ENCODE measurements around the gene SLC39A7. TPM values are rescaled to one million over a fixed set of nuclear protein-coding genes. Genes with fewer than 3 reads are reported as not detected.
"Not testable (repeated sequence)": the region's sequence is repeated elsewhere in the genome, so short reads cannot be mapped to it uniquely, and the experiment has no call there.

SLC39A7 gene
- total RNA-seq, 1 experiment from 2014 or later = 94.5 TPM

- in situ Hi-C loops (cut with HindIII; ENCODE audit: low pct_unique_long_range_greater_than_20kb, low sequenced_read_pairs) = no loop called here
- DNase-seq (ENCODE audit: low read depth, low spot score) = no peak
These were observed 11.2 kb downstream of the SLC39A7 start for GRCh38 chr6:33211666-33212422.

DNA sequence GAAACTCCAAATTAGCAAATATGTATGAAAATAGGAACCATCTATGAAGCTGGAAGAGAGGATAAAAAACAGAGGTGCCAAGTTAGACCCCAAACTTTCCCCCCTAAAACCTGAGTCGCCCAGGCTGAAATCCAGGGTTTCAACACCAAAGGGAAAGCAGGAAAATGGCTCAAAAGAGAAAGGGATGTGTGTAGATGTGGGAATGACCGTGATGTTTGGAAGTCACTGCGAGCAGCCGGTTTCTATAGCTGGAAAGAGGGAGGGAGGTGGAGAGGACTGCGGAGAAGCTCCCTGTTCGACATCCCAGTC is 12.1 kb downstream of the SLC39A7 start:
- in situ Hi-C loops (cut with HindIII; ENCODE audit: low pct_unique_long_range_greater_than_20kb, low sequenced_read_pairs) = no loop called here
- DNase-seq (ENCODE audit: low read depth, low spot score) = no peak

DNA sequence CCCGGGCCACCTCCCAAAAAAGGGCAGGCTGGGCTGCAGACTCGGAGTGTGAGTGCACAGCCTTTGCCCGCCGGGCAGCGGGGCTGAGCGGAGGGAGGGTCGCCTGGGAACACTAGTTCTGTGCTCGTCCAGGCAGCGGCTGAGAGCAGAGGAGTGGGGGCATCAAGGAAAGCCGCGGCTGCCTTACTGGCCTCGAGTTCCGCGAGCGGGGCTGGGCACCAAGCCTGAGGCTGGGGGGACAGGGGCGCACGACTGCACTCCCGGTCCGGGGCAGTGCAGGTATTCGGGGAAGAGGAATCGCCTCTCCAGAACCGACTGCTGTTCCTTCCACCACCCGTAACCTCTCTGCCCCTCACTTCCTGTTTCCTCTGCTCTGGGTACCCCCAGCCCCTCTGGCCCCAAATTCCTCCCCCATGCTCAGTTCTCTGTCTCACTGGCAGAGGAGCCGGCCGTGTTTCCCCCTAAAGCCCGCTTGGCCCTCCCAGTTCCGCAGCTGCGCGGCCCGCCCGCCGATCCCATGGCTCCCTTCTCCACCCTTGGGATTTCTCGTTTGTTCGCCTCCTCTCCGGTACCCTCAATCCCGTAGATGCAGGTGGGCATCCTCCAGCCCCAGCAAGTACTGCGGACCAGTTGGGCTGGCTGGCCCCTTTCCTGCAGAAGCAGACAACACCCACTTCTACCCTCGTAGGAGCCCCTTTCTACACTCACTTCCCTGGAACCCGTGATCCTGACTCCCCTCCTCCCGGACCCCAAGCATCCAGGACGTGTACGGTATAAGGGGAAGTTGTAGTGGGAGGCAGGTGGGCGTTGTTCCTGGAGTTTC is 12.7 kb downstream of the SLC39A7 start:
- in situ Hi-C loops (cut with HindIII; ENCODE audit: low pct_unique_long_range_greater_than_20kb, low sequenced_read_pairs) = no loop called here

GRCh38 chr6:33213989-33214335 is 13.3 kb downstream of the SLC39A7 start:
- in situ Hi-C loops (cut with HindIII; ENCODE audit: low pct_unique_long_range_greater_than_20kb, low sequenced_read_pairs) = no loop called here
- no peak for DNase-seq (ENCODE audit: low read depth, low spot score)

More for the DNA sequence above, 12.7 kb downstream of the SLC39A7 start:
- DNase-seq (ENCODE audit: low read depth, low spot score) = no peak

DNA sequence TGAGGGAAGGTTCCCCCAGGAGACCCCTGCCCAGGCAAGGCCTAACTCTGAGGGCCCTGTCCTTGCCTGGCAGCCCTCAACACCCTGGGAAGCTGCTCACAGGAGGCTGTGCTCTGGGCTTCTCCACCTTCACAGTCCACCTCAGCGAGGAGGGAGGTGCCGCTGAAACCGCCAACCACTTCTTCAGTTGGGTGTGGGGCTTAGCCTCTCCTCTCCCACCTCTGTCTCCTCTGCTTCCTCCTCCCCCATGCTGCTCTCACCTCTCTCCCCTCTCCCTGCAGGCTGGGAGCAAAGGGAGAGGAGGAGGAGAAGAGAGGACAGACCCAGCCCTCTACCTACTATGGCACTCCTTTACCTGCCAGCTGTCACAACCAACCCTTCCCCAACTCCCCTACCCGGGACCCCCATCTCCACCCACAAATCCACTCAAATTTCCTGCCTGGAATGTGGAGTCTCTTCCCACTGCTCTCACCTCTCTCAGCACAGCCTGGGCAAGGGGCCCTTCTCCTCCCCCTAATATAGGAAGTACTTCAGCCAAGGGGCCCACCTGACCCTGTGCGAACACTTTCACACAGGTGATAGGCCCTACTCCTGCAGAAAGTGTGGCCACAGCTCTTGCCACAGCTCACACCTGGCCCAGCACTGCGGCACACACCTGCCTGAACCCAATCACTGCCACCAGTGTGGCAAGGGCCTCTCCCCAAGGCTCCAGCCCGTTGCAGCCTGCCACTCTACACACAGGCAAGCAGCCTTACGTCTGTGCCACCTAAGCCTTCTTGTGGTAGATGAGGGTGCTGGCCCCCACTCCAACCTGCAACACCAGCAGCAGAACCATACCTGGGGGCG is 14.8 kb downstream of the SLC39A7 start:
- in situ Hi-C loops (cut with HindIII; ENCODE audit: low pct_unique_long_range_greater_than_20kb, low sequenced_read_pairs) = no loop called here
- DNase-seq (ENCODE audit: low read depth, low spot score) = no peak

- in situ Hi-C loops (cut with HindIII; ENCODE audit: low pct_unique_long_range_greater_than_20kb, low sequenced_read_pairs) = no loop called here
- no peak for DNase-seq (ENCODE audit: low read depth, low spot score)
These were observed 15.5 kb downstream of the SLC39A7 start for GRCh38 chr6:33216117-33216649.

DNA sequence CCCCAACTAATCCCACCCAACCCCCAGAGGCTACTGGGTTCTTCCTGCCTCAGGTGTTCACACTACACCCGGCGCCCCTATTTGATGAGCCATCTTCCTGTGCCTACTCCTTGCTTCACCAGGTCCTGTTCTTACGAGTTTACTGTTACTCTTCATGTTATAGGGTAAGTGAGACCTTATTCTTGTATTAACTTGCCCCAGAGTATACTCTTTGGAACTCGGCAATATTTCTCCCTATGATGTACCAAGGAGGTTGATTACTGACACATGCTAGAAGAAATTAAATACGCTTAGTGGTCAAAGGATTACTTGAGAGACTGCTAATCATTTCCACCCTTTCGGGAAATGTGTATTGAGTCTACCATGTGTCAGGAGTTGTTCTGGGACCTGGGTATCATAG is 16.6 kb downstream of the SLC39A7 start:
- no peak for DNase-seq (ENCODE audit: low read depth, low spot score)
- in situ Hi-C loops (cut with HindIII; ENCODE audit: low pct_unique_long_range_greater_than_20kb, low sequenced_read_pairs) = no loop called here

- no peak for DNase-seq (ENCODE audit: low read depth, low spot score)
- in situ Hi-C loops (cut with HindIII; ENCODE audit: low pct_unique_long_range_greater_than_20kb, low sequenced_read_pairs) = no loop called here
These were observed 17.0 kb downstream of the SLC39A7 start for GRCh38 chr6:33217681-33218080.

DNA sequence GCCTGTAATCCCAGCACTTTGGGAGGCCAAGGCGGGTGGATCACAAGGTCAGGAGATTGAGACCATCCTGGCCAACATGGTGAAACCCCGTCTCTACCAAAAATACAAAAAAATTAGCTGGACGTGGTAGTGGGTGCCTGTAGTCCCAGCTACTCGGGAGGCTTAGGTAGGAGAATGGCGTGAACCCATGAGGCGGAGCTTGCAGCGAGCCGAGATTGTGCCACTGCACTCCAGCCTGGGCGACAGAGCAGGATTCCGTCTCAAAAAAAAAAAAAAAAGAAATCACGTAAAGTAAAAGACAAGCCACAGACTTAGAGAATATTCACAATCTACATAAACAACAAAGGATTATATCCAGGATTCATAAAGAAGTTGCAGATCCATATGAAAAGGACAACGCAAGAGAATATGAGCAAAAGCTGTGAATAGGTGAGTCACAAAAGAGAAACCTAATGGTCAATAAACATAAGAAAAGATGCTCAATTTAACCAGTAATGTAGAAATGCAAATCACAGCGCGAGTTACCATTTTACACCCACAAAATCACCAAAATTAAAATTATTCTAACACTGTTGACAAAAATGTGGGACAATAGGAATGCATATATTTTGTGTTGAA is 25.9 kb downstream of the SLC39A7 start:
- in situ Hi-C loops (cut with HindIII; ENCODE audit: low pct_unique_long_range_greater_than_20kb, low sequenced_read_pairs); DNase-seq (ENCODE audit: low read depth, low spot score): not testable (repeated sequence)

DNA sequence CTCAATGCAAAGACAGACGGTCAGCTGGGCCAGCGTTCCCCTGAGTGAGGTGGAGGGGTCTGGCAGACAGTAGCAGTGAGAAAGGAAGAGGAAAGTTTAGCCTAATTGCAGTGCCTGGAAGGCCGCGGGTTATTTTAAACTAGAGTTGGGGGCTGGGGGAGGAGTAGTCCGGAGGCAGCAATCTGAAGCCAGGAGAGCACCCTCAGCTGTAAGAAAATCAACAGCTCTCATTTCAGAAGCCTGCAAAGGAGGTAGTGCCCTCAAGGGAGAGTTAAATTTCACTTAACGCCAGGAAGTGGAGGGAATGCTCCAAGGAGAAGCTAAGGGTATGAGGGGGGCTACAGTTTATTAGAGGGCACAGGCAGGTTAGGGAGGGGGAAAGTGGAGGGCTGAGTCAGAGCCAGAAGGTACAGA is 34.6 kb downstream of the SLC39A7 start:
- no peak for DNase-seq (ENCODE audit: low read depth, low spot score)
- in situ Hi-C loops (cut with HindIII; ENCODE audit: low pct_unique_long_range_greater_than_20kb, low sequenced_read_pairs) = no loop called here

DNA sequence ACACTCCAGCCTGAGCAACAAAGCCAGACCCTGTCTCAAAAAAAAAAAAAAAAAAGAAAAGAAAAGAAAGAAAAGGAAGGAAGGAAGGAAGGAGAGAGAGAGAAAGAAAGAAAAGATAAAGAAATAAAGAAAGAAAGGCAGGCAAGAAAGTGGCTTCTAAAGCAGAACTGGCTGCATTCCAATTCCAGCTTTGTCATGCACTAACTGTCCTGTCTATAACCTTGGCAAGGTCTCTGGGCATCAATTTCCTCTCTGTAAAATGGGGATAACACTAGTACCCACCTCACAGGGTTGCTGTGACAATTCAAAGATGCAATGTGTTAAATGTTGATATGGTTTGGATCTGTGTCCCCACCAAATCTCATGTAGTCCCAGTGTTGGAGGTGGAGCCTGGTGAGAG is 35.7 kb downstream of the SLC39A7 start:
- in situ Hi-C loops (cut with HindIII; ENCODE audit: low pct_unique_long_range_greater_than_20kb, low sequenced_read_pairs) = no loop called here
- no peak for DNase-seq (ENCODE audit: low read depth, low spot score)

DNA sequence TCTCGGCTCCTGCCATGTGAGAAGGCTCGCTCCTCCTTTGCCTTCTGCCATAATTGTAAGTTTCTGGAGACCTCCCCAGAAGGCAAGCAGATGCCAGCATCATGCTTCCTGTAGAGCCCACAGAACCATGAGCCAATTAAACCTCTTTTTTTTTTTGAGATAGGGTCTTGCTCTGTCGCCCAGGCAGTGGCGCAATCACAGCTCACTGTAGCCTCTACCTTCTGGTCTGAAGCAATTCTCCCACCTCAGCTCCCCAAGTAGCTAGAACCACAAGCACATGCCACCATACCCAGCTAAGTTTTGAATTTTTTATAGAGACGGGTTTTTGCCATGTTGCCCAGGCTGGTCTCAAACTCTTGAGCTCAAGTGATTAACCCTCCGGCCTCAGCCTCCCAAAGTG is 36.2 kb downstream of the SLC39A7 start:
- in situ Hi-C loops (cut with HindIII; ENCODE audit: low pct_unique_long_range_greater_than_20kb, low sequenced_read_pairs) = no loop called here
- no peak for DNase-seq (ENCODE audit: low read depth, low spot score)

DNA sequence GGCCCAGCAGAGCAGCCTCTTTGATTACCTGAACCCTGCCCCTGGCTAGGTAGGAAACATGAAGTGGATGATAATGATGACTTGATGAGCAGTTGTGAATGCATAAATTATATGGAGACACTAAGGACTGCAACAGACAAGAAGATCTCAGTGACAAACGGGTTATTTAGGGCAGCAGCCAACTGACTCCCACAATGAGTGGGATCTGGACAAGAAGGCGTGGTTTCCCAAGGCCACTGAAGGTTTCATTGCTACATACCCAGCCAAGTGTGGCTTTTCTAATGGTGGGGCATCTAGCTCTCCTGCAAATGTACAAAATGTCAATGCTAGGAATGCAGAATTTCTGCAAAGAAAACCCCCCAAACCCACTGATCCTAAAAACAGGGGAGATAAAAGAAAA is 37.1 kb downstream of the SLC39A7 start:
- in situ Hi-C loops (cut with HindIII; ENCODE audit: low pct_unique_long_range_greater_than_20kb, low sequenced_read_pairs) = no loop called here

GRCh38 chr6:33241968-33242367 is 41.3 kb downstream of the SLC39A7 start:
- DNase-seq (ENCODE audit: low read depth, low spot score) = no peak
- in situ Hi-C loops (cut with HindIII; ENCODE audit: low pct_unique_long_range_greater_than_20kb, low sequenced_read_pairs) = no loop called here

More for the DNA sequence above, 37.1 kb downstream of the SLC39A7 start:
- DNase-seq (ENCODE audit: low read depth, low spot score) = no peak

DNA sequence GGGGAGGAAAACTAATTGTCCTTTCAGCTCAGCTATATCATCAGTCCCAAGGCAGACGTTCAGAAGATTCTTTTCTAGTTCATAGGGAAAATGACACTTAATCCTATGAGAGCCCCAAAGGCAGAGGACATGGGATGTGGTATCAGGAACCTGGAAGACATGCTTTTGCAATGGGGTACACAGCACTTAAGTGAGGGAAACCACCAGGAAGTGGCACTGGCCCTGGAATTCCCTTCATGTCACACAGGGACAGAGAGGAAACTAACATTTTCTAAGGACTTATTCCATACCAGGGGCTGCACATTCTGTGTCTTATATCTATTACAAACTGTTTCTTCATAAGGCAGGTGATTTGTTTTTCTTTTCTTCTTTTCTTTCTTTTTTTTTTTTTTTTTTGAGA is 42.8 kb downstream of the SLC39A7 start:
- DNase-seq (ENCODE audit: low read depth, low spot score) = no peak
- in situ Hi-C loops (cut with HindIII; ENCODE audit: low pct_unique_long_range_greater_than_20kb, low sequenced_read_pairs) = no loop called here

GRCh38 chr6:33247977-33248642 is 47.4 kb downstream of the SLC39A7 start:
- in situ Hi-C loops (cut with HindIII; ENCODE audit: low pct_unique_long_range_greater_than_20kb, low sequenced_read_pairs) = no loop called here
- DNase-seq (ENCODE audit: low read depth, low spot score) = peak; percentile 88

GRCh38 chr6:33248643-33248931 is 47.9 kb downstream of the SLC39A7 start:
- in situ Hi-C loops (cut with HindIII; ENCODE audit: low pct_unique_long_range_greater_than_20kb, low sequenced_read_pairs) = no loop called here
- DNase-seq (ENCODE audit: low read depth, low spot score) = no peak

Data from SK-MEL-5 (cell line).